NCI-H2196 (cell line): ENCODE results near the gene DNAJC8.

Source experiments
- DNase-seq: peaks from one replicate; lab custom pipeline; 2025; ENCODE audit not compliant: unreplicated experiment; lab: John Stamatoyannopoulos, UW

The DNAJC8 gene, protein sequence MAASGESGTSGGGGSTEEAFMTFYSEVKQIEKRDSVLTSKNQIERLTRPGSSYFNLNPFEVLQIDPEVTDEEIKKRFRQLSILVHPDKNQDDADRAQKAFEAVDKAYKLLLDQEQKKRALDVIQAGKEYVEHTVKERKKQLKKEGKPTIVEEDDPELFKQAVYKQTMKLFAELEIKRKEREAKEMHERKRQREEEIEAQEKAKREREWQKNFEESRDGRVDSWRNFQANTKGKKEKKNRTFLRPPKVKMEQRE

DNA sequence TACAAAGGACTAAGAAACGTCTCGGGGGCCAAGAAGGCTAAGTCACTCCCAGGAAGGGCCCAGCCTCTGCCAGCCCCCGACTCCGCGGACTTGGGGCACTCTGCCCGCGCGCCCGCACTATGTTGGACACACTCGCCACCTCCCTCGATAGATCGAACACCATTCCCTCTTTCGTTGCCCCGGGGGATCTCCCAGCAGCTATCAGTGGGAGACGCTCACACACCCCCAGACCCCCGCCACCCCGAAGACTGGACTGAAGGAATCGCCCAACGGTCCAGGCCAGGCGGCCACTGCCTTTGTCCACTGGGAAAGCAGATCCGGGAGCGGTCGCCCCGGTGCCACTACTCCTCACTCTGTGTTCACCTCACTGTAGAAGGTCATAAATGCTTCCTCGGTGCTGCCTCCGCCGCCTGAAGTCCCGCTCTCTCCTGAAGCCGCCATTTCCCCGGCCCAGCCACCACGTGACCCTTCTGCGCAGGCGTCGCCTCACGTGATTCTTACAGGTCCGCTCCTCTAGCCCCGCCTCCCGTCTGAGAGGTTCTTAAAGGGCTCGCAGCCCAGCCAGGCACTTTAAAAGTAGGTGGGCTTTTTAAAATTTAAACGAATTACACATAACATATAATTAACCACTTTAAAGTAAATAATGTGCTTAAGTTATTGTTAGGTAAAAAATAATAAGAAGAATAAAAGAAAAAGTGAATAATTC is at the start of gene DNAJC8:
DNAJC8 (minus strand) TSS at position 472 of the 706 bp plus-strand sequence; CDS start at position 441, 31 bp downstream.
- DNase-seq = peak; percentile 94

- DNase-seq = no peak
Observed at GRCh38 chr1:28281608-28282425, 49.0 kb upstream of the DNAJC8 start.

GRCh38 chr1:28280977-28281381 is 48.1 kb upstream of the DNAJC8 start:
- DNase-seq = no peak

DNA sequence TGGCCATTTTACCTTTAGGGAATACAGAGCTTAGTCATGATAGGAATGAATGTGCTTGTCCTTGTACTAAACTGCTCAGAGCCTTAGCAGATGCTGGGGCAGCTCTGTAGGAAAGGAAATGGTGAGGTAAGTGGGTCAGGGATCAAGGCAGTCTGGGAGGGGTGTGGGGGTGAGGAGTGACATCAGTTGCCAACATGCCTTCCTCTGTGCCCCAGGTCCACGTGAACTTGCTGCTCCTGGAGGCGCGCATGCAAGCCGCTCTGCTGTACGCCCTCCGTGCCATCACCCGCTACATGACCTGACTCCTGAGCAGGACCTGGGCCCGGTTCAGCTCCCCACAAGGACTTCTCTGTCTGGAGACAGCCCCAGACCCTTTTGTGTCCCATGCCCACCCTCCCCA is 47.7 kb upstream of the DNAJC8 start:
- DNase-seq = no peak

GRCh38 chr1:28279721-28280120 is 46.9 kb upstream of the DNAJC8 start:
- DNase-seq = no peak

- no peak for DNase-seq
Observed at GRCh38 chr1:28278763-28279162, 45.9 kb upstream of the DNAJC8 start.

GRCh38 chr1:28273216-28273860 is 40.5 kb upstream of the DNAJC8 start:
- DNase-seq = no peak

GRCh38 chr1:28272215-28272852 is 39.5 kb upstream of the DNAJC8 start:
- DNase-seq = no peak

DNA sequence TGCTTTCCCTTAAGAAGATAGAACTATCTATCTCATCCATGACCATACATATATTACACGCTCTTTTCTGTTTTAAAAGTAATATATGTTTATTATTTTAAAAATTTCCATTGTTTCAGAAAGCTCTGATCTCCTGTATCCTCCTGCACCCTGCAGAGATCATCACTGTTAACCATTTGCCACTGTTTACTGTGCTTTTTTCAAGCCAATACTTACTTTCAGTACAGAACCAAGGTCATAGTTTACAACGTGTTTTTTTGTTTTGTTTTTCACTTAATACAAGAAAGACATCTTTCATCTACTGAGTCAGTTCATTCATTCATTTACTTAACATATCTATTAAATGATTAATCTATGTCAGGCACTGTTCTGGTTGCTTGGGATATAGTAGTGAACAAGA is 36.7 kb upstream of the DNAJC8 start:
- no peak for DNase-seq

DNA sequence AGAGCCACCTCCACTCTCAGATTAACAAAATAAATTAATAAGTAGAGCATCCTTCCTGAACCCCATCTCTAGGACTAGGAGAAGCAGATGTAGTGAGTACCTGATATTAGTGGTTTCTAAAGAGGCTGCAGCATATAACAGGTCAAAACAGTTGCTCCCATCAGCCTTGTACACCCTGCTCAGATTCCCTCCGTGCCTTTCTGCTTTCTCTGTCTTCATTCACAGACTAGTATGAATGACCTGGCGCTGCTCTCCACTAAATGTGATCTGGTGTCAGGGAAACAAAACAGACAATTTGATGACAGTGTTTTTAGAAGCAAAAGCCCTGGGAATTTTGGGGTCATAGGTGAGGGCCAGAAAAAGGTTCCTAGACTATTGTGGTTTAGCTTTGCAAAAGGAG is 34.8 kb upstream of the DNAJC8 start:
- DNase-seq = no peak

- DNase-seq = no peak
Observed at GRCh38 chr1:28266920-28267322, 34.1 kb upstream of the DNAJC8 start.

DNA sequence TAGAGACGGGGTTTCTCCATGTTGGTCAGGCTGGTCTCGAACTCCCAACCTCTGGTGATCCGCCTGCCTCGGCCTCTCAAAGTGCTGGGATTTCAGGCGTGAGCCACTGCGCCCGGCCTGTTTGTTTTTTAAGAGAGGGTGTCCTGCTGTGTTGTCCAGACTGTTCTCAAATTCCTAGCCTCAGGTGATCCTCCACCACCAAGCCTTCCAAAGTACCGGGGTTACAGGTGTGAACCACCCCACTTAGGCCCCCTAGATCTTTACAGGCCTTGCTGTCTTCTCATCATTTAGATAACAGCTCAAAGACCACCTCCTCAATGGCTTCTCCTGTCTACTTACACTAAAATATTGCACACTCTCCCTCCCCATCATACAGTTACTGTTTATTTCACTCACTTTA is 32.7 kb upstream of the DNAJC8 start:
- DNase-seq = no peak

GRCh38 chr1:28264897-28265296 is 32.1 kb upstream of the DNAJC8 start:
- DNase-seq = no peak

DNA sequence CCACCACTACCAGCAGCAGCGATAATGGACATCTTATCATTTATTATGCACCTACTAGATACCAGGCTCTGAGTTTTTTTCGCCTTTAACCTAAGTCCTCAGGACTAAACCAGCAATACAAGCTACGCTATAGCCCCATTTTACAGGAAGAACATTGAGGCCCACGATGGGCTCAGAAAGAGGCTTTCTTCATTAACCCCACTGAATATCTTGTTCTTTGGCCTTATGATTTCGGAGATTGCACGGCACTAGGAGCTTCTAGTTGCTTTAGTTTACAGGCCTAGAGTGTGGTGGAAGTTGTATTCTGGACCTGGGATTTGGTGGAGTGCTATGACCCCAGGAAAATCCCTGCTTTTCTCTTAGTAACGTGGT is 28.0 kb upstream of the DNAJC8 start:
- no peak for DNase-seq

- peak; percentile 17 for DNase-seq
Observed at GRCh38 chr1:28259934-28260802, 27.3 kb upstream of the DNAJC8 start.

- peak; percentile 99 for DNase-seq
Observed at GRCh38 chr1:28259252-28259933, 26.6 kb upstream of the DNAJC8 start, which contains the start of gene SESN2. Gene SESN2, plus strand, starts transcription at chr1:28259518. Its CDS starts 330 bp downstream, at chr1:28259848.

DNA sequence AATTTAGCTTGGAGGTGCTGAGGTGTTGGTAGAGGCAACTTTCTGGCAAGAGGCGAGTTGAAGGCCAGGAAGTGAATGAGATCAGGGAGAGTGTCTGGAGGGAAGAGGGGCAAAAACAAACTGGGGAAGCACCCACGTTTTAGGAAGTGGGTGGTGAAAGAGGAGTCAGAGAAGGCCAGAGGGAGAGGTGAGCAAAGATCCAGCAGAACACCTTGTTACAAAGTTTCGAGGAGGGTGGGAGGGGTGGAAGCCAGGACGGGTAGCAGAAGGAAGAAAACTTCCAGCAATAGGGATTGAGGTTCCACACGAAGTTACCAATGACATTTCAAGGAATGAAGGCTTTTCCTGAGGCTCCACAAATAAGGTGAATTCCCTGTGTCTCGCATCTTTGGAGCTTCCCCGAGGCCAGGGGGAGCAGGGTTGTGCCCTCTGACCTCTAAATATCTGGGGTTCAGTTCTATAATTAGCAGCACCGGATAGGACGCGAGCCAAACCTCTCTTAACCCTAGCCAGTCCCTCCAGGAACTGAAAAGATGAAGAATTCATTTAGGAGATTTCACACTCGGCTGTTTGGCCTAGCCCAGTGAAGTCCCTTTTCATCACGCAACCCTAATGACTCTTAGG is 25.9 kb upstream of the DNAJC8 start:
- DNase-seq = no peak

DNA sequence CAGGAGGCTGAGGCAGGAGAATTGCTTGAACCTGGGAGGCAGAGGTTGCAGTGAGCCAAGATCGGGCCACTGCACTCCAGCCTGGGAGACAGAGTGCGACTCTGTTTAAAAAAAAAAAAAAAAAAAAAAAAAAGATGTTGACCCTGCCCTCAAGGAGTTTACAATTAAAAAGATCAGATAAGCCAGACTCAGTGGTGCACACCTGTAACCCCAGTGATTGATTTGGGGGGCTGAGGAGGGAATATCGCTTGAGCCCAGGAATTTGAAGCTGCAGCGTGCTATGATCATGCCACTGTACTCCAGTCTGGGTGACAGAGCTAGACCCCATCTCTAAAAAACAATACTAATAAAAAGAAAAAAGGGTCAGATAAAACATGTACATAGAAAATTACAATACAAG is 24.9 kb upstream of the DNAJC8 start:
- no peak for DNase-seq
